Measurements from ENCODE around the gene BRF1.
"Not testable (repeated sequence)": the region's sequence is repeated elsewhere in the genome, so short reads cannot be mapped to it uniquely, and the experiment has no call there.

The BRF1 gene, protein sequence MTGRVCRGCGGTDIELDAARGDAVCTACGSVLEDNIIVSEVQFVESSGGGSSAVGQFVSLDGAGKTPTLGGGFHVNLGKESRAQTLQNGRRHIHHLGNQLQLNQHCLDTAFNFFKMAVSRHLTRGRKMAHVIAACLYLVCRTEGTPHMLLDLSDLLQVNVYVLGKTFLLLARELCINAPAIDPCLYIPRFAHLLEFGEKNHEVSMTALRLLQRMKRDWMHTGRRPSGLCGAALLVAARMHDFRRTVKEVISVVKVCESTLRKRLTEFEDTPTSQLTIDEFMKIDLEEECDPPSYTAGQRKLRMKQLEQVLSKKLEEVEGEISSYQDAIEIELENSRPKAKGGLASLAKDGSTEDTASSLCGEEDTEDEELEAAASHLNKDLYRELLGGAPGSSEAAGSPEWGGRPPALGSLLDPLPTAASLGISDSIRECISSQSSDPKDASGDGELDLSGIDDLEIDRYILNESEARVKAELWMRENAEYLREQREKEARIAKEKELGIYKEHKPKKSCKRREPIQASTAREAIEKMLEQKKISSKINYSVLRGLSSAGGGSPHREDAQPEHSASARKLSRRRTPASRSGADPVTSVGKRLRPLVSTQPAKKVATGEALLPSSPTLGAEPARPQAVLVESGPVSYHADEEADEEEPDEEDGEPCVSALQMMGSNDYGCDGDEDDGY

DNA sequence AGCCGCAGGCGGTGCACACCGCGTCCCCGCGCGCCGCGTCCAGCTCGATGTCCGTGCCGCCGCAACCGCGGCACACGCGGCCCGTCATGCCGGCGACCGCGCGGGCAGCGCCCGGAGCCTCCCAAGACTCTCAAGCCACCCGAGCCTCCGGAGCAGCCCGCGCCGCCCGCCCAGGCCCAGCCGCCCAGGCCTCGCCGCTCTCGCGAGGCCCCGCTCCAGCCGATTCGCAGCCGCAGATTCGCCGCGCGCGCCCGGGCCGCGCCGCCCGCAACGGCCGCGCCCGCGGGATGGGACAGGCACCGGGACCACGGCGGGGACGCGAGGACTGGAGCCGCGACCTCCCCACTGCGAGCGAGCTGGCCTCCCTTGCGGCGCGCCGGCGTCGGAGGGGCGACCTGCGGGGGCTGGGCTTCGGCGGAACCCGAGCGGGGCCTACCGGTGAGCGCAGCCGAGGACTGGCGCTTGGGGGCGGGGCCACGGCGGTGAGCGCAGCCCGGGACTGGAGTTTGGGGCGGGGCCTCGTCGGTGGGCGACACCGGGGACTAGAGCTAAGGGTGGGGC is at the start of gene BRF1:
TSS of gene BRF1 (minus strand) at position 460 of the 561 bp plus-strand sequence. CDS start at position 88, 372 bp downstream.
- DNase-seq: no peak

DNA sequence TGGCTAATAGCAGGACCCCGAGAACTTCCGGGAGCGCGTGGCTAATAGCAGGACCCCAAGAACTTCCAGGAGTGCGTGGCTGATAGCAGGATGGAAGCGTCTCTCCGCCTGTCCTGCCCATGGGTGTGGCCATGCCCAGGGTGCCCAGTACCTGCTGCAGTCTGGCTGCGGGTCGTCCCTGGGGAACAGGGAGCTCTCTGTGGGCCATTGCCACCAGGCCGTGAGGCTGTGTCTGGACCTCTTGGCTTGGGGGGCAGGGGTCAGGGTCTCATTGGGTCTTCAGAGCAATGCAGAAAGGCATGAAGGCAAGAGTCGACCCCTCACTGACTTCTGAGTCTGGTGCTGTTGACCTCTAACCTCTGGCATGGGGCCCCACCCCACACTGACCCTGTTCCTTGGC is 49.2 kb upstream of the BRF1 start:
- DNase-seq: no peak

DNA sequence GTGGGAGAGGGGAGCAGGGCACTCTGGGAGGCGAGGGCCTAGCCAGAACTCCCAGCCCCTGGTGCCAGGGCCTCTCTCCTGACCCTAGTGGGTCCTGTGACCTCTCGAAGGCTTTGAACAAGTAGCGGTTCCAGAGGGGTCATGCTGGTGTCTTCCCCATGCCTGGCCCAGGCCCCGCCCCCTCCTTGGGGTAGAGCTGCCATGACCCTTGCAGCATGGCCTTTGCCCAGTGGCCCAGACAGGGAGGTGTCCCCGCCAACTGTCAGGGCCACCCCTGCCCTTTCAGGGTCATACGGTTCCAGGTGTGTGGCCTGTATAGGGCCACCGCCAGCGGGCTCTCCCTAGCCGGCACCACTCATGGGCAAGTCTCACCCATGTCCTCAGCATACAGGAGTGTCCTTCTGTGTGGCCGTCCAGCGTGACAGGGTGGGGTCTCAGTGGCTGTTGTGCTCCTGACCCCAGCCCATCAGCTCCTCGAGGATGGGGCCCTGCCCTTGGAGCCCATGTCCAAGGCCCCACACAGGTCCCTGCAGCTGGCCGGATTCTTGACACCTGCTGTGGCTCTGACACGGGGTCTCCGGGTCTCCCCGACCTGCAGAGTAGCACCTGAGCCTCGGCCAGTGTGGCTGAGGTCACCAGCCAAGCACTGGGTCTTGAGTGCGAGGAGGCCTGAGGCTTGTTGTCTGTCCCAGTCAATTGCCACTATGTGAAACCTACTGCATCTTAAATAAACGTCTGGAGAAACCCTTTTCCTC is 48.3 kb upstream of the BRF1 start:
- DNase-seq: no peak

DNA sequence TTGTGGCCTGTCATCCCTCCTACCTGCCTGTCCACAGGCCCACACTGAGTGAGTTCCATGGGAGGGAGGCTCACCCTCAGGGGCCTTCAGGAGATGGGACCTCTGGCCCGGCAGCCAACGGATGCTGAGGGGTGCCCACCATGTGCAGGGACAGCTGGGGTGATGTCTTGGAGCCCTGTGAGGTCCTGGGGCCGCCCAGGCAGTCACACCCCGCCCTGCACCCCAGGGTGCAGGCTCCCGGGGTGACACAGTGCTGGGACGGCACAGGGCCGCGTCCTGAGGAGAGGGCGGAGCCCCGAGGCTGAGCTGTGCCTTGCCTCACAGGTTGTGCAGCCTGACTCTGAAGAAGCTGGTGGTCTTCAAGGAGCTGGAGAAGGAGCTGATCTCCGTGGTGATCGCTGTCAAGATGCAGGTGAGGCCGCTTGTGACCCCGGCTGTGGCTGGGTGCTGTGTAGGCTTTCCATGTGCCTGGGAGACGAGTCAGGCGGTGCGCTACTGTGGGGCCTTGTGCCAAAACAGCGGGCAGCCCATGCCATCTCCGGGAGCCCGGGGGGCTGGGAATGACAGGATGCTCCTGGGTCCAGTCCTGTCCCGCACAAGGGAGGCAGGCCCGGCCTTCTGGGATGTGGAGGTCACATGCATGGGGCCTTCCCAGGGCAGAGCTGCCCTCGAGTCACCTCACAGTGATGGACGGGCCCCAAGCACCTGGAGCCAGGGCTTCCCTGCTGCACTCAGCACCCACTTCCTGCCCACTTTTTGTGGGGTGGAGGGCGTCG is 47.6 kb upstream of the BRF1 start:
- no peak for DNase-seq

DNA sequence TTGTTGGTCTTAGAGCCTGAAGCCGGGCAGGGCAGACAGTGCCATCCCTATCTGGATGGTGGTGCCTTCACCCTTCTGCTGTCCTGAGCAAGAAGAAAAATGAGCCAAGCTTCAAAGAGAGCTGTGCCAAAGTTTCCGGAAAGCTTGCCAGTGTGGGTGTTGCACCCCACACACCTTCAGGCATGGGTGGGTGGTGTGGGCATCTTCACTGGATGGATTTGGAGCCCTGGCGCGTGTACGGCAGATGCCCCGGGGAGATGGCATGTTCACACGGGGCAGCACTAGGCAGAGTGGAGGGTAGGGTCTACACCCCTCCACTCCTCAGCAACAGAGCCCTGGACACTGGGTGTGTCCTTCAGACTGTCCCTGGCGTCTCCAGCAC is 46.8 kb upstream of the BRF1 start:
- no peak for DNase-seq

DNA sequence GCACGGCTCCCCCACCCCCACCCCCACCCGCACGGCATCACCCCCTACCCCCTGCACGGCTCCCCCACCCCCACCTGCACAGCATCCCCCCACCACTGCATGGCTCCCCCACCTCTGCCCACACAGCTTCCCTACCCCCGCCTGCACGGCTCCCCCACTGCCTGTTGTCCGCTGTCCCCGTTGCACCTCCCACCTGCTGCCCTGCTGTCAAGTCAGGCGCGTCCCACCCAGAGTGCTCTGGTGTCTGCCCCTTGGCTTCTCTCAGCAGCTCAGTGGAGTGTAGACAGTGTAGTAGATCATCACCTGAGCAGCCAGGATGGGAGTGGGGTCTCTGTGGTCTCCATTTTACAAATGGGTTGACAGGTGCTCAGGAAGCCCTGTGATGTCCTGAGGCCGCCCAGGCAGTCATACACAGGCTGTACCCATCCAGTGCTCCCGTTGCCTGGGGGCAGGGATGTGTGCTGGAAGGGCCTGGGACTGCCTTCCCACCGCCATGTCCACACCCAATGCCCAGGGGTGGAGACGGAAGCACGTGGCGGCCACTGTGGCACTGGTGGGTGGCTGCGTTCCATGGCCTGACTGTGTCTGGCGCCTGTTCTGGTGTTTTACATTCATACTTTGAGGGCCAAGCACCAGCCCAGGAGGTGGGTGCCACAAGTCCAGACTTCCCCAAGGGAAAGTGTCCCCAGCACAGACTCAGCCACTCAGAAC is 46.2 kb upstream of the BRF1 start:
- DNase-seq: no peak

DNA sequence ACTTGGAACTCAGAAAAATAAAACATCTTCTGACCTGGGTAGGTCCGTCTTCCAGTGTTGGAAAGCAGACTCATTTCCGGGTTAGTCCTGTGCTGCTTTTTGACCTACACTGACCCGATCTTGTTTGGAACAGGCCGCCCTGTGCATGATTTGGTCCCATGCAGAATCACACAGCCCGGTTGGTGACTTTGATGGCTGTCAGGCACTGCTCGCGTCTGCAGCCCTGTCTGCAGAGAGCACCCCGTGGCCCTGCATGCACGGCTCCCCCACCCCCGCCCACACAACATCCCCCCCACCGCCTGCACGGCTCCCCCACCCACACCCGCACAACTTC is 45.4 kb upstream of the BRF1 start:
- DNase-seq: no peak

DNA sequence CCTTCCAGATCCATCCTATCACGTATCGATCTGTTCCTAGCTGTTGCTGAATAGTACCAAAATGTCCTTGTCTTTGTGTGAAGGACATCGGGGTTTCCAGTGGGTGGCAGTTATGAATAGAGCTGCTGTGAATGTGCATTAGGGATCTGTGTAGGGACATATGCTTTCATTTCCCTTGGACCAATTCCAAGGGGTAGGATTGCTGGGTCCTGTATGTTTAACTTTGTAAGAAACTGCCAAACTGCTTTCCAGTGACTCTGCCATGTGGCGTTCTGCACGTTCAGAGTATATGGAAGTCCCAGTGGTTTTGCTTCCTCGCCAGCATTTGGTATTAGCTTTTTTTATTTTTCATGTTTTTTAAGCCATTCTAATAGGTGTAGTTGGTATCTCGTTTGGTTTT is 42.4 kb upstream of the BRF1 start:
- no peak for DNase-seq

DNA sequence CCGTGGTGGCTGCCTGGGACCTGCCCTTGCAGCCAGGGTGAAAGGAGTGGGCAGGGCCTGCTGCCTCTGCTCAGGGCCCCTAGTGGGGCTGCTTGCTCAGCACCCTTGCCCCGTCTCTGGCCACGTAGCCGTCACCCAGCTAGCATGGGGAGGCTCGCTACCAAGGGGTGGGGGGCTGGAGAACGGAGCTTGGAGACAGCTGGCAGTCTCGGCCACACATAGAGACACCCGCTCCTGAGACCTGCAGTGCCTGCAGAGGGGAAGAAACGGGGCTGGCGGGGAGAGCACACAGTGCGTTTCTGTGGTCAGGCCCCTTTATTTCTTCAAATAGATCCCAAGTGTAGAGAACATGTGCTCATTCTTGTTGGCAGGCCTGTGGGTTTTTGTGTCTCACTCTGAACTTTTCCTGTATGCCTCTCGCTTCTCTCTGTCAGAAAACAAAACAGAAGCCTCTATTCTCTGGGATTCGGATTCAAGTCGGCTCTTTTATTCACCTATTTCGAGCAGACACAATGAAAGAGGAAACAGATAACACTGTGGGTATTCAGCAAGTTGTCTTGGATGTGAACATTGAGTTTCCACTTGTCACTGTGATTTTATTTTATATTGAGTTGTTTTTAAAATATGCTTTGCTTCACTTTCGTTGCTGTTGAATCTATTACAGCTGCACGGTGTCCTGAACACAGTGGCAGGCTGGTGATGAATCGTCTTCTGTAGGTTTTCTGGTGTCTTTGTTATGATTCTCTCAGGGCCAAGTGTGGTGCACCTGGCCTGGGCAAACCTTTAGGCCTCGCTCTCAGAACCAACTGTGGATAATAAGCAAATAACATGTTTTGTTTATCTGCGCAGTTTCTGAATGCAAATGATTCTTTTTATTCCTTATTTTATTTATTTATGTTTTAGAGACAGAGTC is 40.3 kb upstream of the BRF1 start:
- no peak for DNase-seq

DNA sequence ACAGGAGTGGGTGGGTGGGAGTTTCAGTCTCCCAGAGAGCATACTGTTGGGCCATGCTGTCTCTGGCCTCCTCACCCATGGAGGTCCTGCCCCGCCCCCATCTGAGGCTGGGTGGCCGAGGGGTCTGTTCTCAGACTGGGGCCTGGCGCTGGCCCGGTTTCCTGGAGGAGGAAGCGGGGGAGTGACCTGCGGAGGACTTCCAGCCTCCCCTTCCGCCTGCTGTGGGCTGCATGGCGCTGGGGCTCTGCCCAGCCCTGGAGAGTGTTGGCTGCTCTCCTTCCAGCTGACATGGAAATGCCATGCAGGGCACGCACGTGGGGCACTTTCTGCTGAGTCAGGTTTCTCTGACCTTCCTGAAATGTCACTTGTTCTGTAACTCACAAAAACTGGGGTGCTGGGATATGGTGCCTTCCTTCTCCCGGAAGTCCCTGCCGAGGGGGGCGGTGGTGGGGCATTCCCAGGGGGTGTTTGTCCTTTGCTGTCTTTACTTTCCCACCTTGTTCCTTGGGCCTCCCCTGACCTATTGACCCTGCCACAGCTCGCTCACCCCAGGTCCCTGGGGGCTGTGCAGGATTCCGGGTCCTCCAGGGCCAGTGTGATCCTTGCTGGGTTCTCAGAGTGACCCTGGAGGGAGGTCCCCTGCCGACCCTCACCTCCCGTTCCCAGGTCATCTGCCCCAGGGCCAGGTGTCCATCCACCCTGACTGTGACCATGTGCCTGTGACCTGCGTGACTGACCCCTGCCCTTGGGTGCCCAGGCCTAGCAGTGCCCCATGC is 37.4 kb upstream of the BRF1 start:
- no peak for DNase-seq

DNA sequence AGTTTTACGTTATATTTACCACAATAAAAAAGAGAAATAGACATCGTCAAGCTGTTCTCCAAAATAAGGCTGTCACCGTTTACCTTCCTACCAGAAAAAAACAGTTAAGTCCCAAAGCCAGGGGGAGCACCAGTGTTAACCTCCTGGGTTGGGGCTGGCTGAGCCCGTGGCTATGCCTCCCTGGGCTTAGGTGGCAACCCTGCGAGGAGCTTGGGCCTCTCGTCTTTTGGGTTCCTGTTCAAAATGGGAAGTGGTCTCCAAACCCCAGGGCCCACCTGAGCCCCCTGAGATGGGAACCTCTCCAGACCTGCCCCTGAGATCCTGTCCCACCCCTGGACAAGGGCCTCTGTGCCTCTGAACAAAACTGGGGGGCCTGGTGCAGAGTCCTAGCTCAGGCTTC is 36.6 kb upstream of the BRF1 start:
- DNase-seq: no peak

DNA sequence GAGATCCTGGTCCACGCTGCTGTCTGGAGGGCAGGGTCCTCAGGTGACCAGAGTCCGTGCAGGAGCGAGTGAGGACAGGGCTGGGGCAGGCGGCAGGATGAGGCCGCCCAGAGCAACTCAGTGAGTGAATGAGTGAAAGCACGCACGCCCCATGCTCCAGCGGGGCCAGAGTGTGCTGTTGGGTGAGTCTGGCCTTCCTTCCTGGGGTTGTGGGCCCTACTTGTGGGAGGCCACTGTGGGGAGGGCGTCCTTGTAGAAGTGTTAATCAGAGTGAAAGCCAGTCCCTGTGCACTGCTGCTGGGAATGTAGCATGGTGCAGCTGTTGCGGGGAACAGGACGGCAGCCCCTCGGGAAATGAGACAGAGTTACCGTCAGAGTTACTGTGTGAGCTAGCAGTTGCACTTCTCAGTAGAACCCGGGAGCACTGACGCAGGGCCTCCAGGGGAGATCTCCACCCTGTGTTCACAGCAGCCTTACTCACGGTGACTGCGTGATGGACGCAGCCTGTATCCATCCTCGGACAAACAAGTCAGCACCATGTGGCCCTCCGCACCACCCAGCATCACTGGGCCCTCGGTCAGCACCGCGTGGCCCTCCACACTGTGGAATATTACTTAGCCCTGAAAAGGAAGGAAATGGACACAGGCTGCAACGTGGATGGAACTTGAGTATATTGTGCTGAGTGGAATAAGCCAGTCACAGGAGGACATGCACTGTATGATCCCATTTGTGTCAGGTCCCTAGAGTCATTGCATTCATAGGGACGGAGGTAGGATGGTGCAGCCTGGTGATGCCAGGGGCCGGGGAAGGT is 35.9 kb upstream of the BRF1 start:
- no peak for DNase-seq

DNA sequence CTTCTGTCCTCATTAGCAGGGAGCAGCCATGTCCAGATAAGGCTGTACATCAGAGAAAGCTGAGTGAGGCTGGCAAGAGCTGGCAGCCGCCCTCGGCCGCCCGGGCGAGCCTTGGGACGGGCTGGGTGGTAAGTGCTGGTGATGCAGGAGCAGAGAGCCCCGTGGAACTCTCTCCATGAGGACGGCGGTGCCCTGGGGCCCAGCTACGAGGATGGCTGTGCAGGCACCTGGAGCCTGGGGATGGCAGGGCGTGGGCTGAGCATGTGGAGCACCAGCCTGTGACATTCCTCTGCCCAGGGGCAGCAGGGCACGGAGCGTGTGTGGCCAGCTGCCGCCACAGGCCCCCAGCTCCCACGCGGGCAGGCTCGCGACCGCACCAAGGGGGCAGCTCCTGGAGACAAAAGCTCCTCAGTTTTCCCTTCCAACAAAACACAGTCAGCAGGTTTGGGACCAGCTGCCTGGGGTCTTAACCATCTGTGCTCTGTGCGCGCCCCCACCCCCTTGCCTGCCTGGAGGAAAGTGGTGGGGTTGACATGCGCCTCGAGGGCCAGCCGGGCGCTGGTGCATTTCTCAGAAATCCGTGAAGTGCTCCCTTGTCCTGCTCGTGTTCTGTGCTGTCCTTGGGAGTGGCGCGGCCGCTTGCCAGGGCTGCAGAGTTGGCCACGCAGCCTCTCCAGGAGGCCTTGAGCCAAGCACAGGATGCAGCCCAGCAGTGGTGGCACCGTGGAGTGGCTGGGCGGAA is 35.1 kb upstream of the BRF1 start:
- DNase-seq: no peak

DNA sequence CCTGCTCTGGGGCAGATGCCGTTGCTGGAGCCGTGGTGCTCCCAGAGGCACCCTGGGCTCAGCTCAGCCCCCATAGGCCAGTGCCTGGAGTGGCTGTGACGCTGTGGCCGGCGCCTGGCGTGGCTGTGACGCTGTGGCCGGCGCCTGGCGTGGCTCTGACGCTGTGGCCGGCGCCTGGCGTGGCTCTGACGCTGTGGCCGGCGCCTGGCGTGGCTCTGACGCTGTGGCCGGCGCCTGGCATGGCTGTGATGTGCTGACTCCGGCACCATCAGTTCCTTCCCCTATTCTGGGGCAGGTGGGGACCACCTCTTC is 34.4 kb upstream of the BRF1 start:
- not testable (repeated sequence) for DNase-seq

DNA sequence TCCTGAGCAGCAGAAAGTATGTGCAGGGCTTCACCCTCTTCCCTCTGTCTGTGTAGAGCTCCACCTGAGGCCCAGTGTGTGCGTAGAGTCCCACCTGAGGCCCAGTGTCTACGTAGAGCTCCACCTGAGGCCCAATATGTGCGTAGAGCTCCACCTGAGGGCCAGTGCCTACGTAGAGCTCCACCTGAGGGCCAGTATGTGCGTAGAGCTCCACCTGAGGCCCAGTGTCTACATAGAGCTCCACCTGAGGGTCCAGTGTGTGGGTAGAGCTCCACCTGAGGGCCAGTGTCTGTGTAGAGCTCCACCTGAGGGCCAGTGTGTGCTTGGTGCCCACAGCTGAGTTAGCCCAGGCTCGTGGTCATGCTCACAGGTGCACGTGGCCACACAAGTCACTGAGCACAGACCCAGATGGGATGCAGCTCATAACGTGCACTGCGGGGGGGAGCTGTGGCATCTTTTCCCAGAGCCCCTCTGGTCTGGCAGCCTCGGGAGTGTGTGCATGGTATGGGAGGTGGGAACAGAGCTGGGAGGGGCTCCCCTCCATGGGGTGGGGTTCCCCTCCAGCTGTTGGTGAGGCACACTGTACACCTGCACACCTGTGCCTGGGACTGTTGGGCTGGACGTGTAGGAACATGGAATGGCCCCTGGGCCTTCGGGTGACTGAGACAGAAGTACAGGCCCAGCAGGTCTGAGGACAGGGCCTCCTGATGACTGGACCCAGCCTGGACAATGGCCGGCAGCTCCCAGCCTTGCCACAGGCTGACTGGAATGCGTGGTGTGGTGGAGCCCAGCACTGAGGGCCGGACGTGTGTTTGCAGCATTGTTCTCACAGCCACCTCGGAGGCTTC is 33.8 kb upstream of the BRF1 start:
- no peak for DNase-seq

DNA sequence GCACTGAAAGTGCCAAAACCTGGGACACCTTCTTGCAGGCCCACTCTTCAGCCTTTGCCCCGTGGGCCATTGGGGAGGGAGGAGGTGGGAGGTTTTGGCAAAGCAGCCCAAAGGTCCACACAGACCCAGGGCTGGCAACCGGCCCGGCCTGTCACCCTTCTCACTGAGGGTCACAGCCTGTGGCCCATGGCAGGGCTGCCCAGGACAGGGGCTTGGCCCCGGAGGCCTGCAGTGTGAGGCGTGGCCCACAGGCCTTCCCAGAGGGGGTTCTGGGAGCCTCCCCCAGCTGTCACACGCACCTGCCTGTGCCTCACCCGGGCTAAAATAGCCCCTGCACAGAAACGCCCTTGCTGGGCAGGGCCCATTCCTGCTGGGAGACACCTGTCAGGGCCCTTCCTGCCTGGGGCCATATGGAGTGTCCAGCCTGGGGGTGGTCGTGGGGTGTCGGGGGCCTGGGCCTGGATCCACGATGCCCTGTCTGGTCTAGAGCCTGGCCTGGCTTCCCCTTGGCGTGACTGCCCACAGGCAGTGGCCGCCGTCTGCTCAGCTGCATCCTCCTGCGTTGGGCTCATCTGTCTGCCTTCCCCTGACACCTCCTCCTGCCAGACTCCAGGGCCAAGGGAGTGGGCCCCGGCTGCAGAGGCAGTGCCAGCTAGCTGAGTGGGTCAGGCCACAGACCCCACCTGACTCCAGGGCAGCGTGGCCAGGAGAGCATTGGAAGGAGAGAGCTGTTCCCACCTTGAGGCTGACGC is 33.0 kb upstream of the BRF1 start:
- no peak for DNase-seq

DNA sequence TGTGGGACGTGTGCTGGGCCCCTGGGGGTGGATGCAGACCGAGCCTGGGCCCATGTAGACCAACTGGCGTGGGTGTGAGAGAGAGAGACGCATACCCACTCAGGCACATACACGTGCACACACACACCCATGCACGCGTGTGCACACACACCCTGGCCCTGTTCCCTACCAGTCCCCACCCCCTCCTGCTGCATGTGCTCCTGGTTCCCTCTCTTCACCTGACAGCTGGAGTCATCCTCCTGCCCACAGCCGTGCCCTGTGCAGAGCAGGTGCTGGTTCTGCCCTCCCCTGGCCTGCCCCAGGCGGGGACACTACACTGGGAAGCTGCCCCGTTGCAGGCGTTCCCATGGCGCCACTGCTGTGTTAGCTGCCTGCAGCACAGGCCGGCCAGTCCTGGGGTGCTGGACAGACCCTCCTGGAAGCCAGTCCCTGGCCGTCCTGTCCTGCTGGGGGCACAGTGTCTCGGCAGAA is 32.3 kb upstream of the BRF1 start:
- no peak for DNase-seq

Data from SHP77 treated with DMSO at 0.1 percent for 48 hours (cell line).